ENCODE results near the gene ABCA7. TPM values are rescaled to one million over a fixed set of nuclear protein-coding genes. Genes with fewer than 3 reads are reported as not detected.

Gene ABCA7
- total RNA-seq, 2 experiments from 2014 or later = 114 to 118 TPM

- no peak overlapping the region for H3K27ac Mint-ChIP-seq
- POLR2A ChIA-PET = interaction anchor here (1.2 to 9.0 kb wide), 7 partner anchors 12 to 227 kb away, joined by 4 to 203 read pairs (median 90); partner anchors contain the start of genes ARHGAP45, CIRBP and CNN2
- CTCF ChIA-PET = interaction anchor here (0.8 kb wide), 1 partner anchor 46 kb away, joined by 3 read pairs; no protein-coding TSS in a partner anchor
Measured at GRCh38 chr19:1041835-1042685, 2.2 kb downstream of the ABCA7 start.

DNA sequence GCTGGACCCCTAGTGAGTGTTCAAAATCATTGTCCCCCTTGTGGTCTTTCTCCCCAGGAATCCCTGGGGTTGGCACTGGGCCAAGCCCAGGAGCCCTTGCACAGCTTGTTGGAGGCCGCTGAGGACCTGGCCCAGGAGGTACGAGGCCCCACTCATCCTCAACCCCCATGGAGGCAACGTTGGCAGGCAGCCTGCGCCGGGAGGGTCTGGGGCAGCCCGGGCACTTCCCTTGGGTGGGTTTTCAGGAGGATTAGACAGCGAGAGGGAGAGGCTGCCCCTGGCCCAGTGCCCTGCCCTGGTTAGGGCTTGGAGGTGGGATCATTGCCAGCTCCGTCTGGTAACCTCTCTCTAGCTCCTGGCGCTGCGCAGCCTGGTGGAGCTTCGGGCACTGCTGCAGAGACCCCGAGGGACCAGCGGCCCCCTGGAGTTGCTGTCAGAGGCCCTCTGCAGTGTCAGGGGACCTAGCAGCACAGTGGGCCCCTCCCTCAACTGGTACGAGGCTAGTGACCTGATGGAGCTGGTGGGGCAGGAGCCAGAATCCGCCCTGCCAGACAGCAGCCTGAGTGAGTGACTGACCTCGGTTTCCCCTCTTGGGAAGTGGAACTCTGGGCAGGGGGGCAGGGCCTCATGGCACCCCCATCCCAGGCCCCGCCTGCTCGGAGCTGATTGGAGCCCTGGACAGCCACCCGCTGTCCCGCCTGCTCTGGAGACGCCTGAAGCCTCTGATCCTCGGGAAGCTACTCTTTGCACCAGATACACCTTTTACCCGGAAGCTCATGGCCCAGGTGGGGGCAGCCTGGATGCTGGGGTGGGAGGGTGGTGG is 3.0 kb downstream of the ABCA7 start:
- ChIA-PET POLR2A (interaction anchor here (0.7 to 9.0 kb wide), 4 partner anchors 13 to 50 kb away, joined by 3 to 167 read pairs (median 78); partner anchors contain the start of gene ARHGAP45), CTCF (interaction anchor here (1.1 kb wide), 1 partner anchor 21 kb away, joined by 3 read pairs; the partner anchor contains the start of gene RNU6-2)
- no peak overlapping the region for H3K27ac Mint-ChIP-seq
- no peaks in the 10 kb centered on the region for H3K27me3 ChIP-seq (ENCODE audit: control insufficient read depth in 1 of 2, insufficient read depth in 2 of 2, low read length in 2 of 2)
- no peak overlapping the region for H3K4me3 ChIP-seq (ENCODE audit: low read length)
- H3K36me3 ChIP-seq (ENCODE audit: insufficient read depth, low read length) = peaks cover 49% of the 10 kb centered on the region
- H3K27me3 Mint-ChIP-seq = no peaks in the 10 kb centered on the region
- DNase-seq = peak in 1 of 14 experiments; percentile 37
- no peak overlapping the region for H3K27ac ChIP-seq (ENCODE audit: low read depth in 1 of 2, low read length in 2 of 2)
- TF ChIP-seq CTCF (IDR thresholded peaks at IDR 0.05) = no peak
- no peak overlapping the region for H3K4me3 Mint-ChIP-seq
- intact Hi-C loops (cut with DNase I, micrococcal nuclease) = no loop called here
- H3K9me3 Mint-ChIP-seq = no peaks in the 10 kb centered on the region
- H3K9me3 ChIP-seq (ENCODE audit: control insufficient read depth in 1 of 2, insufficient read depth in 1 of 2, low read length in 2 of 2) = no peaks in the 10 kb centered on the region
- no peak for ATAC-seq (ENCODE audit: poor library complexity)
- peaks cover 76% of the 10 kb centered on the region for H3K4me1 ChIP-seq (ENCODE audit: insufficient read depth, low read length)
- H3K4me1 Mint-ChIP-seq (ENCODE audit: low read depth) = peaks cover 35% of the 10 kb centered on the region
- H3K36me3 Mint-ChIP-seq (ENCODE audit: low read depth) = peaks cover 45% of the 10 kb centered on the region

More at GRCh38 chr19:1041835-1042685, 2.2 kb downstream of the ABCA7 start:
- no peak for TF ChIP-seq CTCF (IDR thresholded peaks at IDR 0.05)
- Histone ChIP-seq H3K27me3 (ENCODE audit: control insufficient read depth in 1 of 2, insufficient read depth in 2 of 2, low read length in 2 of 2) (no peaks in the 10 kb centered on the region), H3K27ac (ENCODE audit: low read depth in 1 of 2, low read length in 2 of 2) (no peak overlapping the region), H3K9me3 (ENCODE audit: control insufficient read depth in 1 of 2, insufficient read depth in 1 of 2, low read length in 2 of 2) (no peaks in the 10 kb centered on the region), H3K4me3 (ENCODE audit: low read length) (peak overlapping the region; percentile 91), H3K36me3 (ENCODE audit: insufficient read depth, low read length) (peaks cover 54% of the 10 kb centered on the region), H3K4me1 (ENCODE audit: insufficient read depth, low read length) (peaks cover 77% of the 10 kb centered on the region)
- Mint-ChIP-seq H3K4me3 (no peak overlapping the region), H3K9me3 (no peaks in the 10 kb centered on the region), H3K4me1 (ENCODE audit: low read depth) (peaks cover 43% of the 10 kb centered on the region), H3K27me3 (no peaks in the 10 kb centered on the region), H3K36me3 (ENCODE audit: low read depth) (peaks cover 53% of the 10 kb centered on the region)
- intact Hi-C loops (cut with DNase I, micrococcal nuclease) = loop anchor here in 1 of 2 experiments (2.0 kb wide), 1 partner anchor 21 kb away; the partner anchor contains the start of genes RNU6-2 and TMEM259
- no peak for ATAC-seq (ENCODE audit: poor library complexity)
- peak in 1 of 14 experiments; percentile 43 for DNase-seq

DNA sequence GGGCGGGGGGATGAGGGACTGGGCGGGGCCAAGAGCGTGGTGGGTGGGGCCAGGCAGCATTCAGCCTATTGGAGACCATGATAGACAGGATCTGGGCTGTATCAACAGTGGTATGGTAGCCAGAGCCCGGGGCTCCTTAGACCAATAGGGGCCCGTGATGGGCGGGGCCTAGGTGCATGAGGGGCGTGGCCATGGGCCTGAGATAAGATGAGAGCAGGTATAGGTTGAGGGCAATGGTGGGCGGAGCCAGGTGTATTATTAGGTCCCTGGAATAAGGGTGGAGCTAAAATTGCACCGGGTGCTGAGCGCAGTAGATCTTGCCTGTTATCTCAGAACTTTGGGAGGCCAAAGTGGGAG is 5.3 kb downstream of the ABCA7 start:
- peaks cover 22% of the 10 kb centered on the region for H3K36me3 Mint-ChIP-seq (ENCODE audit: low read depth)
- Histone ChIP-seq H3K36me3 (ENCODE audit: insufficient read depth, low read length) (peaks cover 50% of the 10 kb centered on the region), H3K27ac (ENCODE audit: low read depth in 1 of 2, low read length in 2 of 2) (no peak overlapping the region), H3K4me1 (ENCODE audit: insufficient read depth, low read length) (peaks cover 59% of the 10 kb centered on the region), H3K27me3 (ENCODE audit: control insufficient read depth in 1 of 2, insufficient read depth in 2 of 2, low read length in 2 of 2) (no peaks in the 10 kb centered on the region), H3K4me3 (ENCODE audit: low read length) (no peak overlapping the region), H3K9me3 (ENCODE audit: control insufficient read depth in 1 of 2, insufficient read depth in 1 of 2, low read length in 2 of 2) (no peaks in the 10 kb centered on the region)
- H3K4me1 Mint-ChIP-seq (ENCODE audit: low read depth) = peaks cover 13% of the 10 kb centered on the region
- ChIA-PET POLR2A (interaction anchor here (0.6 to 1.0 kb wide), 3 partner anchors 17 to 224 kb away, joined by 3 read pairs; partner anchors contain the start of genes ARHGAP45 and CIRBP), CTCF (no interaction called here)
- H3K9me3 Mint-ChIP-seq = no peaks in the 10 kb centered on the region
- intact Hi-C loops (cut with DNase I, micrococcal nuclease) = no loop called here
- TF ChIP-seq CTCF (IDR thresholded peaks at IDR 0.05) = no peak
- ATAC-seq (ENCODE audit: poor library complexity) (peak; percentile 77), DNase-seq (peak in 7 of 14 experiments; percentile 62 to 90 (median 77))
- H3K27me3 Mint-ChIP-seq = no peaks in the 10 kb centered on the region
- H3K27ac Mint-ChIP-seq = peak overlapping the region; percentile 73
- peak overlapping the region; percentile 54 for H3K4me3 Mint-ChIP-seq

Data from CD4-positive, alpha-beta T cell (primary cell).